ENCODE measurements around the gene RGS19. TPM values are rescaled to one million over a fixed set of nuclear protein-coding genes. Genes with fewer than 3 reads are reported as not detected.
A peak's percentile ranks its signal among the peaks of the same experiment; 100 is the strongest.

The RGS19 gene
- total RNA-seq, 2 experiments from 2014 or later = 43.2 to 44.4 TPM

- H3K4me3 Mint-ChIP-seq = peak overlapping the region; percentile 60
Observed at GRCh38 chr20:64038565-64039292, 40.6 kb downstream of the RGS19 start.

GRCh38 chr20:64038224-64038564, 41.1 kb downstream of the RGS19 start:
- Mint-ChIP-seq H3K27me3 (peaks cover 2% of the 10 kb centered on the region), H3K4me1 (ENCODE audit: low read depth) (peaks cover 44% of the 10 kb centered on the region), H3K9me3 (no peaks in the 10 kb centered on the region), H3K4me3 (no peak overlapping the region), H3K27ac (no peak overlapping the region), H3K36me3 (peaks cover 9% of the 10 kb centered on the region)
- no peak for DNase-seq
- ChIA-PET CTCF (interaction anchor here (0.7 to 5.8 kb wide), 32 partner anchors 9 to 596 kb away, joined by 3 to 59 read pairs (median 6); partner anchors contain the start of genes LKAAEAR1, PRPF6, PTK6 and RGS19), POLR2A (interaction anchor here (0.7 to 1.7 kb wide), 4 partner anchors 19 to 173 kb away, joined by 3 to 13 read pairs (median 4); partner anchors contain the start of genes PRPF6, SAMD10, TCEA2 and TPD52L2)
- intact Hi-C loops (cut with micrococcal nuclease) = loop anchor here (1.0 kb wide), 1 partner anchor 58 kb away; no protein-coding TSS in a partner anchor

More at GRCh38 chr20:64038565-64039292, 40.6 kb downstream of the RGS19 start:
- POLR2A ChIA-PET = interaction anchor here (0.7 to 1.7 kb wide), 4 partner anchors 18 to 174 kb away, joined by 3 to 13 read pairs (median 4); partner anchors contain the start of genes PRPF6, SAMD10, TCEA2 and TPD52L2
- Mint-ChIP-seq H3K36me3 (peaks cover 6% of the 10 kb centered on the region), H3K27me3 (peaks cover 2% of the 10 kb centered on the region), H3K4me1 (ENCODE audit: low read depth) (peaks cover 43% of the 10 kb centered on the region), H3K27ac (no peak overlapping the region), H3K9me3 (no peaks in the 10 kb centered on the region)
- CTCF ChIA-PET = interaction anchor here (0.6 to 5.8 kb wide), 42 partner anchors 8 to 596 kb away, joined by 3 to 59 read pairs (median 5); partner anchors contain the start of genes LKAAEAR1, PCMTD2, PPDPF and PRPF6
- intact Hi-C loops (cut with micrococcal nuclease) = loop anchor here (1.0 kb wide), 3 partner anchors 19 to 82 kb away; no protein-coding TSS in a partner anchor
- DNase-seq = peak; percentile 84

DNA sequence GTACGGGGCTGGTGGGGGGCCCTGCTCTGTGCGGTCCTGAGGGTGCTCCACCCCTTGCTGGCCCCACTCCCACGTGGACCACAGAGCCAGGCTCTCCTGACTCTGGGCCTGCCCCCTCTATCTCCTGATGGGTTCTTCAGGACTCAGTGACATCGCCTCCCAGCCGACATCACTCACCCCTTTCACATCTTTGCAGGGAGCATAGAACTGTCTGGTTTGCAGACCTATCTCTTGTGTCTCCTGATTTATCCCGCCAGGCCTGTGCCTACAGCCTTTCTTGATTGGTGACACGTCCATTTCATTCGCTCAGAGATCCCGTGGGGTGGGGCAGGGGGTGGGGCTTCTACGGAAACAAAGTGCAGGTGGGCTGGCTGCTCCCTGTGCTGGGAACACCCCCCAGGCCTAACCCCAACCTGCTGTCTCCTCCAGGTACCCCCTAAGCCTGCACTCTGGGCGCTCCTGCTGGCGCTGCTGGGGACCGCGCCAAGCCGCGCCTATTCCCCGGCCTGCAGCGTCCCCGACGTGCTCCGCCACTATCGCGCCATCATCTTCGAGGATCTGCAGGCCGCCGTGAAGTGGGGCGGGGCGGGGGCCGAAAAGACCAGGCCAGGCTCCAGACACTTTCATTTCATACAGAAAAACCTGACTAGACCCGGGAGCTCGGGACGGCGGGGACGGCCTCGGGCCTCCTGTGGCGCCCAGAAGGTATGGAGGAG, 41.7 kb downstream of the RGS19 start:
- Mint-ChIP-seq H3K36me3 (peaks cover 9% of the 10 kb centered on the region), H3K27me3 (peaks cover 2% of the 10 kb centered on the region), H3K4me3 (peak overlapping the region; percentile 55), H3K9me3 (no peaks in the 10 kb centered on the region), H3K4me1 (ENCODE audit: low read depth) (peaks cover 44% of the 10 kb centered on the region), H3K27ac (peak overlapping the region; percentile 64)
- DNase-seq = peak; percentile 38
- ChIA-PET CTCF (interaction anchor here (0.5 to 5.8 kb wide), 27 partner anchors 11 to 595 kb away, joined by 3 to 59 read pairs (median 6); partner anchors contain the start of genes LKAAEAR1, PRPF6, PTK6 and SAMD10), POLR2A (interaction anchor here (0.9 to 1.7 kb wide), 4 partner anchors 20 to 173 kb away, joined by 3 to 13 read pairs (median 4); partner anchors contain the start of genes PRPF6, SAMD10 and TPD52L2)
- intact Hi-C loops (cut with micrococcal nuclease) = loop anchor here (1.0 kb wide), 1 partner anchor 57 kb away; no protein-coding TSS in a partner anchor

- Mint-ChIP-seq H3K9me3 (no peaks in the 10 kb centered on the region), H3K4me1 (ENCODE audit: low read depth) (peaks cover 43% of the 10 kb centered on the region), H3K27me3 (peaks cover 2% of the 10 kb centered on the region), H3K27ac (no peak overlapping the region), H3K4me3 (no peak overlapping the region), H3K36me3 (peaks cover 9% of the 10 kb centered on the region)
- intact Hi-C loops (cut with micrococcal nuclease) = no loop called here
- ChIA-PET POLR2A (interaction anchor here (1.1 kb wide), 1 partner anchor 56 kb away, joined by 3 read pairs; the partner anchor contains the start of gene PRPF6), CTCF (interaction anchor here (0.5 to 5.8 kb wide), 7 partner anchors 22 to 66 kb away, joined by 3 to 38 read pairs (median 3); no protein-coding TSS in a partner anchor)
- no peak for DNase-seq
Observed at GRCh38 chr20:64037199-64037497, 42.2 kb downstream of the RGS19 start.

GRCh38 chr20:64036346-64037198, 42.7 kb downstream of the RGS19 start:
- Mint-ChIP-seq H3K4me3 (no peak overlapping the region), H3K27ac (peak overlapping the region; percentile 70), H3K4me1 (ENCODE audit: low read depth) (peaks cover 42% of the 10 kb centered on the region), H3K27me3 (peaks cover 2% of the 10 kb centered on the region), H3K9me3 (no peaks in the 10 kb centered on the region), H3K36me3 (peaks cover 9% of the 10 kb centered on the region)
- intact Hi-C loops (cut with micrococcal nuclease) = no loop called here
- ChIA-PET POLR2A (interaction anchor here (1.1 kb wide), 1 partner anchor 56 kb away, joined by 3 read pairs; the partner anchor contains the start of gene PRPF6), CTCF (interaction anchor here (0.5 to 5.8 kb wide), 5 partner anchors 23 to 66 kb away, joined by 3 to 38 read pairs (median 3); no protein-coding TSS in a partner anchor)
- DNase-seq = peak; percentile 55

DNA sequence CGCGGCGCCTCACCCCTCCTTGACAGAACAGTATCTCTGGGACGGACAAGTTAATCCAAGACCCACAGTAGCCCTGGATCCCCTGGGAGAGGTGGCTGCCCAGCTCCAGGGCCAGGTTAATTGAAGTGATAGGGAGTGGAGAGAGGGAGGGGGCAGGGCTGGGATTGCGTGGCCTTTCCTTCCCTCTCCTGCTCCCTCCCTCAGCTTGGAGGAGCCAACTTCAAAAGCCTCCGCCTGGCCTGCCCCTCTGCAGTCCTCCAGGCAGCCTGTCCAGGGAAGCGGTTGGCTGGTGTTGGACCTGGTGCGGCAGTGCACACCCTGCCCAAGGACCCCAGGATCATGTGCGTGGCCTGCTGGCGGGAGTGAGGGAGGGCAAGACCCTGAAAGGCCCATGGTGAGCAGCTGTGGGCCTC, 43.4 kb downstream of the RGS19 start, which contains the start of gene C20orf204:
Gene C20orf204, plus strand, starts transcription at position 250 of the 413 bp plus-strand sequence. Its CDS starts 142 bp downstream, at position 392.
- no peak for DNase-seq
- Mint-ChIP-seq H3K9me3 (no peaks in the 10 kb centered on the region), H3K4me1 (ENCODE audit: low read depth) (peaks cover 40% of the 10 kb centered on the region), H3K36me3 (peaks cover 12% of the 10 kb centered on the region), H3K27ac (peak within 1 kb of the TSS; percentile 96), H3K27me3 (peaks cover 2% of the 10 kb centered on the region), H3K4me3 (peak within 1 kb of the TSS; percentile 21)
- intact Hi-C loops (cut with micrococcal nuclease) = loop anchor here (1.0 to 2.0 kb wide), 2 partner anchors 24 to 79 kb away; partner anchors contain the start of gene UCKL1
- CTCF ChIA-PET = interaction anchor here (0.8 to 5.8 kb wide), 2 partner anchors 23 to 58 kb away, joined by 3 to 38 read pairs; no protein-coding TSS in a partner anchor
- POLR2A ChIA-PET = no interaction called here

- Mint-ChIP-seq H3K4me1 (ENCODE audit: low read depth) (peaks cover 39% of the 10 kb centered on the region), H3K27ac (peak overlapping the region; percentile 96), H3K27me3 (peaks cover 2% of the 10 kb centered on the region), H3K4me3 (peak overlapping the region; percentile 21), H3K36me3 (peaks cover 15% of the 10 kb centered on the region), H3K9me3 (no peaks in the 10 kb centered on the region)
- DNase-seq = peak; percentile 72
- intact Hi-C loops (cut with micrococcal nuclease) = loop anchor here (1.0 to 2.0 kb wide), 2 partner anchors 23 to 78 kb away; partner anchors contain the start of gene UCKL1
- CTCF ChIA-PET = interaction anchor here (0.8 to 5.8 kb wide), 3 partner anchors 15 to 57 kb away, joined by 3 to 38 read pairs (median 3); no protein-coding TSS in a partner anchor
- POLR2A ChIA-PET = no interaction called here
Observed at GRCh38 chr20:64035066-64035932, 44.0 kb downstream of the RGS19 start.

- peaks cover 39% of the 10 kb centered on the region for H3K4me1 Mint-ChIP-seq (ENCODE audit: low read depth)
- peaks cover 25% of the 10 kb centered on the region for H3K36me3 Mint-ChIP-seq
- ChIA-PET CTCF (interaction anchor here (1.0 kb wide), 1 partner anchor 17 kb away, joined by 3 read pairs; no protein-coding TSS in a partner anchor), POLR2A (interaction anchor here (1.3 kb wide), 1 partner anchor 55 kb away, joined by 3 read pairs; the partner anchor contains the start of gene SAMD10)
- no peaks in the 10 kb centered on the region for H3K9me3 Mint-ChIP-seq
- H3K4me3 Mint-ChIP-seq = no peak overlapping the region
- DNase-seq = no peak
- H3K27ac Mint-ChIP-seq = peak overlapping the region; percentile 96
- intact Hi-C loops (cut with micrococcal nuclease) = loop anchor here (2.0 kb wide), 1 partner anchor 77 kb away; the partner anchor contains the start of gene UCKL1
- H3K27me3 Mint-ChIP-seq = peaks cover 2% of the 10 kb centered on the region
Observed at GRCh38 chr20:64033981-64034493, 45.3 kb downstream of the RGS19 start.

- peaks cover 39% of the 10 kb centered on the region for H3K4me1 Mint-ChIP-seq (ENCODE audit: low read depth)
- peak overlapping the region; percentile 96 for H3K27ac Mint-ChIP-seq
- peaks cover 2% of the 10 kb centered on the region for H3K27me3 Mint-ChIP-seq
- H3K36me3 Mint-ChIP-seq = peaks cover 31% of the 10 kb centered on the region
- no peak overlapping the region for H3K4me3 Mint-ChIP-seq
- DNase-seq = no peak
- intact Hi-C loops (cut with micrococcal nuclease) = no loop called here
- POLR2A ChIA-PET = interaction anchor here (0.6 to 1.3 kb wide), 3 partner anchors 54 to 430 kb away, joined by 3 read pairs; partner anchors contain the start of gene SAMD10
- no peaks in the 10 kb centered on the region for H3K9me3 Mint-ChIP-seq
- CTCF ChIA-PET = no interaction called here
Observed at GRCh38 chr20:64032706-64033624, 46.4 kb downstream of the RGS19 start.

All from activated CD4-positive, alpha-beta memory T cell treated with anti-CD3 and anti-CD28 coated beads for 36 hours (primary cell).